ENCODE measurements around the gene SLC6A9.
A peak's percentile ranks its signal among the peaks of the same experiment; 100 is the strongest.

The SLC6A9 gene

GRCh38 chr1:44033041-44033575 lies 1.8 kb upstream of the SLC6A9 start:
- intact Hi-C loops (cut with DNase I) = loop anchor here (10.0 kb wide), 2 partner anchors 98 to 268 kb away; partner anchors contain the start of gene ARTN
- DNase-seq = peak in 1 of 42 donors; percentile 27

- DNase-seq = peak in 1 of 42 donors; percentile 19
- intact Hi-C loops (cut with DNase I) = loop anchor here (10.0 kb wide), 2 partner anchors 97 to 267 kb away; partner anchors contain the start of gene ARTN
These were observed 1.0 kb upstream of the SLC6A9 start for GRCh38 chr1:44032170-44032790.

- intact Hi-C loops (cut with DNase I) = loop anchor here (1.0 to 10.0 kb wide), 3 partner anchors 25 to 266 kb away; partner anchors contain the start of gene ARTN
- peak; percentile 63 to 92 (median 82) for DNase-seq
These were observed 534 bp downstream of the SLC6A9 start for GRCh38 chr1:44030605-44031251.

GRCh38 chr1:44029911-44030604 lies 1.2 kb downstream of the SLC6A9 start:
- DNase-seq = peak; percentile 76 to 95 (median 91)
- intact Hi-C loops (cut with DNase I) = loop anchor here (10.0 kb wide), 2 partner anchors 95 to 265 kb away; partner anchors contain the start of gene ARTN

GRCh38 chr1:44029260-44029910 lies 1.9 kb downstream of the SLC6A9 start:
- intact Hi-C loops (cut with DNase I) = no loop called here

GRCh38 chr1:44027320-44027719 lies 3.9 kb downstream of the SLC6A9 start:
- DNase-seq = no peak
- intact Hi-C loops (cut with DNase I) = no loop called here

More at GRCh38 chr1:44029260-44029910, 1.9 kb downstream of the SLC6A9 start:
- DNase-seq = peak in 9 of 42 donors; percentile 29 to 64 (median 42)

- no peak for DNase-seq
- intact Hi-C loops (cut with DNase I) = no loop called here
These were observed 5.4 kb downstream of the SLC6A9 start for GRCh38 chr1:44025816-44026215.

- intact Hi-C loops (cut with DNase I) = no loop called here
- DNase-seq = no peak
These were observed 6.2 kb downstream of the SLC6A9 start for GRCh38 chr1:44024903-44025525.

GRCh38 chr1:44024031-44024902 lies 7.0 kb downstream of the SLC6A9 start:
- DNase-seq = no peak
- intact Hi-C loops (cut with DNase I) = no loop called here

- peak in 2 of 42 donors; percentile 33 to 63 for DNase-seq
- intact Hi-C loops (cut with DNase I) = no loop called here
These were observed 9.5 kb downstream of the SLC6A9 start for GRCh38 chr1:44021581-44022321.

- DNase-seq = peak in 20 of 42 donors; percentile 43 to 77 (median 58)
These were observed 10.1 kb downstream of the SLC6A9 start for GRCh38 chr1:44021156-44021555.

GRCh38 chr1:44020464-44020863 lies 10.8 kb downstream of the SLC6A9 start:
- intact Hi-C loops (cut with DNase I) = no loop called here
- DNase-seq = no peak

More at GRCh38 chr1:44021156-44021555, 10.1 kb downstream of the SLC6A9 start:
- intact Hi-C loops (cut with DNase I) = no loop called here

- intact Hi-C loops (cut with DNase I) = no loop called here
- DNase-seq = peak in 41 of 42 donors; percentile 52 to 88 (median 73)
These were observed 11.8 kb downstream of the SLC6A9 start for GRCh38 chr1:44019466-44019948.

- intact Hi-C loops (cut with DNase I) = no loop called here
These were observed 14.3 kb downstream of the SLC6A9 start for GRCh38 chr1:44016890-44017400.

GRCh38 chr1:44016041-44016889 lies 15.0 kb downstream of the SLC6A9 start:
- DNase-seq = peak in 15 of 42 donors; percentile 33 to 79 (median 52)
- intact Hi-C loops (cut with DNase I) = no loop called here

More at GRCh38 chr1:44016890-44017400, 14.3 kb downstream of the SLC6A9 start:
- DNase-seq = peak in 8 of 42 donors; percentile 36 to 64 (median 44)

Data from head of caudate nucleus (tissue), 42 donors.